ENCODE measurements around the gene CNR2.
A peak's percentile ranks its signal among the peaks of the same experiment; 100 is the strongest.
"Not testable (repeated sequence)": the region's sequence is repeated elsewhere in the genome, so short reads cannot be mapped to it uniquely, and the experiment has no call there.

The CNR2 gene

DNA sequence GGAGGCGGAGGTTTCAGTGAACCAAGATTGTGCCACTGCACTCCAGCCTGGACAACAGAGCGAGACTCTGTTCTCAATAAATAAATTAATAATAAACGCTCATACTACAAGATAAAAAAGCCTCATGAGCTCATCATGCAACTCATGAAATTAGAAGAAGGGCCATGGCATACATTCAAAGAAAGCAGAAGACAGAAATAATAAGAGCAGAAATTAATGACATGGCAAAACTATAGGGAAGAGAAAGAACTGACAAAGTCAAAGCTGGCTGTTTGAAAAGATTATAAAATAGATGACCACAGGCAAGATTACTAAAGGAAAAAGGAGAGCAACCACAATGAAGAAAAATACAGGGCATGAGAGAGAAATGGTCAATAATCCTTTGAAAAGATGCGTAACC, 30.4 kb downstream of the CNR2 start:
- DNase-seq, result no peak

DNA sequence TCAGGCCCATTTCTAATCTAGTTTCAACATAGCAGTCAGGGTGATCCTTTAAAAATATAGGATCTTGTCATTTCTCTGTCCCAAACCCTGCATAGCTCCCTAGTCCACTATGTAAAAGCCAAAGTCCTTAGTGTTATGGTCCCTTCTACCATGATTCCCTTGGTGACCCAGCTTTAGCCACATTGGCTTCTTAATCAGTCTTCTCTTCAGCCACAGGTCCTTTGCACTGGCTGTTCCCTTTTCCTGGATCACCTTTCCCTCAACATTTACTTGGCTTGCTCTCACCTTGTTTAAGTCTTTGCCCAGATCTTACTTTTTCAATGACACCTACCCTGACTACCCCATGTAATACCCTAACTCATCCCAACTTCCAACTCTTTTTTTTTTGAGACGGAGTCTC, 33.4 kb downstream of the CNR2 start:
- DNase-seq, result no peak

- no peak for DNase-seq
These were observed 34.5 kb downstream of the CNR2 start for GRCh38 chr1:23878668-23879067.

DNA sequence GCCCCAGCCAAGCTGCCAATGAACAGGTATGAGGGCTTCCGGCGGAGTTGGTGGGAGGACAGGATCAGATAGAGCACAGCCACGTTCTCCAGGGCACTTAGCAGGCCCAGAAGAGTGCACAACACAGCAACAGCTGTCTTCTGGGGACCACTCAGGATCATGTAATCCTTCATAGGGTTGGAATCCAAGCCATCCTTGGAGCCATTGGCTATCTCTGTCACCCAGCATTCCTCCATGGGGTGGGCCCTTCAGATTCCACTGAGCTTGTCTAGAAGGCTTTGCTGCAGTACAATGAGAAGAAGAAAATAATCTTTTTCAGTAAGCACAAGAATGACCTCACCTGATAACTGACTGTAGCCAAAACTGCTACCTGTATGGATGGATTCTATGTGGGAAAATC, 37.8 kb downstream of the CNR2 start:
- no peak for DNase-seq

DNA sequence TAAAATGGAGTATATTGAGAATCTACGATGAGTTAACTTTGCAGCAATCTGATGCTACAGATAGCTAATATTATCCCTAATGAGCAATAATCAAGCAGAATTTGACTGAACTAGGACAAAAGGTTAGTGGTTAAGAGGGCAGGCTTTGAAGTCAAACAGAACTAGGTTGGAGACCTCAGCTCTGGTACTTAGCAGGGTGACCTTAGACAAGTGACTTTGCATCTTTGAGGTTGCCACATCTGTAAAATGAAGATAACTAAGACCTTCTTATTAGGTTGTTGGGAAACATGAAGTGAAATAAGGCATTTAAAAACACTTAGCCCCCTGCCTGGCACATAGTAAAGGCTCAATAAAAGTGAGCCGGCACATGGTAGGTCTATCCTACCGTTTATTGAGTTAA, 40.7 kb downstream of the CNR2 start:
- DNase-seq, result no peak

GRCh38 chr1:23869051-23869450, 44.1 kb downstream of the CNR2 start:
- no peak for DNase-seq

- peak in 1 of 2 experiments; percentile 58 for DNase-seq
These were observed 44.6 kb downstream of the CNR2 start for GRCh38 chr1:23868557-23869016.

- peak; percentile 81 to 96 for DNase-seq
These were observed 45.1 kb downstream of the CNR2 start, which contains the start of gene FUCA1 for GRCh38 chr1:23867895-23868556. Gene FUCA1, minus strand, starts transcription at chr1:23868290. Its CDS starts 4 bp downstream, at chr1:23868286.

DNA sequence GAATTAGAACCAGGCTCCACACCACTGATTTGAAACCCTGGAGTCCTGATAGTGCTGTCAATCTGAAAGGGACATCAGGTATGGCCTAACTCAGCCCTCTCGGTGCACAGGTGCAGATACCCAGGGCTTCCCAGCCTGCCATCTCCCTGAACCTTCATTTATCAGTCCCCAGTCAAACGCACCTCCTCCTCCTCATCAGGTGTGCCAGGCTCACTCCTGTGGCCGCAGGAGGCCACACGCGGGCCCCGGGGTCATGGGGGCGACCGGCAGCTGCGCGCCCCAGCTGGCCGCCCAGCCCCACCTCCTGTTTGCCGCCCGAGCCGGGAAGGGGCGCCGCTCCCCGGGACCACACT, 45.6 kb downstream of the CNR2 start:
- no peak for DNase-seq

GRCh38 chr1:23865543-23865930, 47.6 kb downstream of the CNR2 start:
- no peak for DNase-seq

DNA sequence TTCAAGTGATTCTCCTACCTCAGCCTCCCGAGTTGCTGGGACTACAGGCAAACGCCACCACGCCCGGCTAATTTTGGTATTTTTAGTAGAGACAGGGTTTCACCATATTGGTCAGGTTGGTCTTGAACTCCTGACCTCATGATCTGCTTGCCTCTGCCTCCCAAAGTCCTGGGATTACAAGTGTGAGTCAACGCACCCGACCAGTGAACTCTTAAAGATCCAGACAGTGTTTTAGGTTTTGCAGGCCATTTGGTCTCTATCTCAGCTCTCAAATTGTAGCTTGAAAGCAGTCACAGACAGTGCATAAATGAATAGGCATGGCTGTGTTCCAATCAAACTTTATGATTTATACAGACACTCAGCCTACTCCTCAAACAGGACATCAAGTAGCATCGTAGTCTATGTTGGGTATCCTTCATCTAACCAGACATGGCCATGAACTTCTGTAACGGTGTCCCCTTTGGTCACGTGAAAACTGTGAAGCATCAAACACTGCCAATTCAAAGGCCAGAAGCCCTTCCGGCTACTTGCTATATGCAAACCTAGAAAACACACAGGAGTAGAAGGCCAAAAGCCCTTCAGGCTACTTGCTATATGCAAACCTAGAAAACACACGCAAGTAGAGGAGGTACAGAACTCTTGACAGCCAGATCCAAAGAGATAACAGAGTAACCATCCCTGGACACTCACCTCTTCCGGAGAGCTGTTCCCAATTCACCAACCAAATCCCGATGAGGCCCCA, 48.2 kb downstream of the CNR2 start:
- DNase-seq, result no peak

DNA sequence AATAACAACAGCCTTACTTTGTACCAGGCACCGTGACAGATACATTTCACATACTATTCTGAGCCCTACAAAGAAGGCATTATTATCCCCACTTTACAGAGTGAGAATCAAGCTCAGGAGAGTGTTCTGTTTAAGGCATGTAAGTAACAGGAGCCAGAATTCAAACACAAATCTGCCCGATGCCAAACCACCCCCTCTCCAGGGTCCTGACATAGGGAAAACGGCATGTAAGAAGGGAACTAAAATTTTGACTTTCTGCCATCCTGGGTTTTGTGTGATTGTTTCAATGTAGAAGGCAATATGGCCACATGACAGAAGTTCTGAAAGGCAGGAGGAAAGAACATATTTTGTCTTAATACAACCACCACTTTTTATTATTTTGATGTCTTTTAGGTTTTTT, 50.5 kb downstream of the CNR2 start:
- no peak for DNase-seq

GRCh38 chr1:23854568-23854967, 58.6 kb downstream of the CNR2 start:
- DNase-seq, result peak in 1 of 2 experiments; percentile 12

- not testable (repeated sequence) for DNase-seq
These were observed 60.0 kb downstream of the CNR2 start for GRCh38 chr1:23853124-23853523.

GRCh38 chr1:23851406-23851805, 61.8 kb downstream of the CNR2 start:
- DNase-seq, result not testable (repeated sequence)

GRCh38 chr1:23848673-23849616, 64.2 kb downstream of the CNR2 start:
- no peak for DNase-seq

GRCh38 chr1:23847482-23848095, 65.6 kb downstream of the CNR2 start:
- DNase-seq, result not testable (repeated sequence)

GRCh38 chr1:23845163-23845562, 68.0 kb downstream of the CNR2 start:
- DNase-seq, result no peak

DNA sequence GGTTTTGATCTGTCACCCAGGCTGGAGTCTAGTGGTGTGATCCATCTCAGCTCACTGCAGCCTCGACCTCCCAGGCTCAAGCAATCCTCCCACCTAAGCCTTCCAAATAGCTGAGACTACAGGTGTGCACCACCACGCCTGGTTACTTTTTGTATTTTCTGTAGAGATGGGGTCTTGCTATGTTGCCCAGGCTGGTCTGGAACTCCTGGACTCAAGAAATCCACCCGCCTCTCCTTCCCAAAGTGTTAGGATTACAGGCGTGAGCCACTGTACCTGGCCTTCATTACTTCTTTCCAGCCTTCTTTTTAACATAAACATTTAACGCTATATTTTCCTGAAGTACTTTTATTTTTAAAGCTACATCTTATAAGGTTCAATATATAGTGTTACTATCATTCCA, 69.5 kb downstream of the CNR2 start:
- DNase-seq, result no peak

- peak; percentile 7 to 57 for DNase-seq
These were observed 74.7 kb downstream of the CNR2 start for GRCh38 chr1:23838401-23838866.

DNA sequence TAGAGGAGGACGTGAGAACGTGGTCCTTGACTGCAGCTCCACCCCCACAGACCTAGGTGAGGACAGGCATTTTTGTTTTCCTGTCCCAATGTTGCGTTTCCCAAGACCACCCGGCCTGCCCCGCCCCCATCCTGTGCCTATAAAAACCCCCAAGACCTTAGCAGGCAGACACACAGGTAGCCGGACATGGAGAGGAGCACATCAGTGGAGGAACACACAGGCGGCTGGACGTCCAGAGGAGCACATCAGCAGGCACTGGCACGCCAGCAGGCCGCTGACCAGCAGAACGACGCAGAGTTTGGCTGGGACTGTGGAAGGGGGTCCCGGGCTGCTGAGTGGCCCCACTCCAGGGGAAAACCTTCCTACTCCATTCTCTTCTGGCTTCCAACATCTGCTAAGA, 75.3 kb downstream of the CNR2 start:
- no peak for DNase-seq

GRCh38 chr1:23836037-23836436, 77.1 kb downstream of the CNR2 start:
- no peak for DNase-seq

- not testable (repeated sequence) for DNase-seq
These were observed 79.0 kb downstream of the CNR2 start for GRCh38 chr1:23834156-23834555.
